Spleen (tissue), 11 donors: Measurements from ENCODE around the gene VEGFB. TPM values are rescaled to one million over a fixed set of nuclear protein-coding genes. Genes with fewer than 3 reads are reported as not detected.

ENCODE experiments used
- DNase-seq: peaks from one replicate; pipeline ENCODE4 v3.0.0-alpha.2; 2020
- H3K27ac ChIP-seq, 8 donors: fragments of 200-600 bp; sonication (generic) in 7 of 8; 1 replicate in 4 of 8; 2 replicates in 4 of 8; pipeline versions ENCODE4 v1.5.0 to v1.8.0; 2016 to 2021; ENCODE audit warnings: inconsistent platforms in 4 of 8, mild to moderate bottlenecking in 4 of 8, moderate library complexity in 1 of 8
- H3K27me3 ChIP-seq, 7 donors: fragments of 200-600 bp; sonication (generic) in 6 of 7; replicated peaks in 1 of 7; 1 replicate in 4 of 7; 2 replicates in 3 of 7; pipeline versions ENCODE4 v1.5.0 to v1.8.0; 2016 to 2021; ENCODE audit warnings: inconsistent platforms in 3 of 7, mild to moderate bottlenecking in 1 of 7
- H3K36me3 ChIP-seq, 6 donors: fragments of 200-600 bp; sonication (generic) in 5 of 6; 1 replicate in 4 of 6; 2 replicates in 2 of 6; pipeline versions ENCODE4 v1.5.0 to v1.8.0; 2016 to 2021; ENCODE audit warnings: inconsistent platforms in 2 of 6
- H3K4me1 ChIP-seq, 6 donors: fragments of 200-600 bp; sonication (generic) in 5 of 6; 1 replicate in 3 of 6; 2 replicates in 3 of 6; pipeline versions ENCODE4 v1.5.0 to v1.8.0; 2016 to 2021; ENCODE audit warnings: inconsistent platforms in 3 of 6
- H3K4me3 ChIP-seq, 8 donors: fragments of 200-600 bp; sonication (generic) in 7 of 8; 1 replicate in 4 of 8; 2 replicates in 4 of 8; pipeline versions ENCODE4 v1.5.0 to v1.8.0; 2016 to 2021; ENCODE audit warnings: inconsistent platforms in 4 of 8, mild to moderate bottlenecking in 4 of 8, moderate library complexity in 2 of 8
- H3K9me3 ChIP-seq, 8 donors: fragments of 200-600 bp; sonication (generic) in 7 of 8; 1 replicate in 4 of 8; 2 replicates in 4 of 8; pipeline versions ENCODE4 v1.5.0 to v1.8.0; 2016 to 2021; ENCODE audit warnings: inconsistent platforms in 4 of 8
- POLR2A ChIP-seq, 3 donors: fragments of 450-650 bp; IDR thresholded peaks; one replicate each; pipeline ENCODE4 v1.5.1; 2017; ENCODE audit warnings: antibody characterized with exemption in 3 of 3, mild to moderate bottlenecking in 1 of 3
- POLR2AphosphoS5 ChIP-seq, 3 donors: sonication (generic); formaldehyde crosslinking; IDR thresholded peaks; one replicate each; pipeline ENCODE4 v1.5.1; 2017; ENCODE audit warnings: antibody characterized with exemption in 3 of 3
- WGBS, 5 donors: extraction: QIAGEN DNeasy Blood & Tissue Kit in 3 of 5; methylation state at CpG; one replicate each; pipeline versions ENCODE4 v1.1.5 to v1.1.7; 2013 to 2018; 5-methylcytosine and 5-hydroxymethylcytosine counted together
- intact Hi-C: fragments of 100-400 bp; cut with DNase I; formaldehyde crosslinking; loops from one replicate; pipeline ENCODE4 v1.15.0; 2023; ENCODE audit warnings: low total_unique reads
- polyA plus RNA-seq, 3 donors: library from polyadenylated mRNA; stranded (reverse); fragments of 200-250 nt; gene quantifications; one replicate each; pipeline ENCODE4 v1.2.1, GENCODE V29; 2013
- total RNA-seq, 7 donors: library from RNA; depleted of rRNA in 3 of 7; stranded (reverse); fragments of >200 nt in 3 of 7; fragmentation: NEBNext Ultra II Directional in 4 of 7; extraction: Animal tissue kit (Norgen Biotek cat#: 25700) in 4 of 7; gene quantifications; one replicate each; pipeline versions ENCODE4 v1.1.0 to v1.2.1, GENCODE V29; 2016 to 2021
- TF ChIP-seq, protein P1 (sequence below), 11 experiments: fragments of 200-600 bp in 7 of 11; fragments of 450-650 bp in 4 of 11; sonication (generic) in 4 of 11; IDR thresholded peaks in 8 of 11; conservative IDR thresholded peaks in 3 of 11; 1 replicate in 7 of 11; 2 replicates in 4 of 11; pipeline versions ENCODE4 v1.4.0 to v1.8.0; 2016 to 2021; ENCODE audit warnings: antibody characterized with exemption in 11 of 11, inconsistent platforms in 4 of 11, mild to moderate bottlenecking in 1 of 11
- donor health status: healthy with polysubstance abuse.
- donor health status: DM: no; HTN: no; CAD: no; lungs with moderate emphysema.
- donor health status: DM: no; HTN: no; CAD: no.
- donor health status: Bipolar disorder and iron deficiency.
- donor health status: healthy.
- donor health status: DM: no; HTN: no; CAD: no.
- donor health status: DM: yes; HTN: yes; CAD: no.

VEGFB gene
- total and polyA plus RNA-seq, 10 donors = 38.3 to 103 (median 84.4) TPM

GRCh38 chr11:64268025-64268892 is 33.9 kb downstream of the VEGFB start:
- no peaks in the 10 kb centered on the region for H3K27me3 ChIP-seq
- WGBS, 5 donors = 26 to 42% (median 33%) methylated on average over 13 to 23 of the region's 23 CpGs
- peaks cover 0 to 44% (median 23%) of the 10 kb centered on the region in 6 donors for H3K36me3 ChIP-seq
- peak; percentile 38 to 69 (median 65) for TF ChIP-seq POLR2AphosphoS5 (IDR thresholded peaks at IDR 0.05)
- TF ChIP-seq, protein P1, sequence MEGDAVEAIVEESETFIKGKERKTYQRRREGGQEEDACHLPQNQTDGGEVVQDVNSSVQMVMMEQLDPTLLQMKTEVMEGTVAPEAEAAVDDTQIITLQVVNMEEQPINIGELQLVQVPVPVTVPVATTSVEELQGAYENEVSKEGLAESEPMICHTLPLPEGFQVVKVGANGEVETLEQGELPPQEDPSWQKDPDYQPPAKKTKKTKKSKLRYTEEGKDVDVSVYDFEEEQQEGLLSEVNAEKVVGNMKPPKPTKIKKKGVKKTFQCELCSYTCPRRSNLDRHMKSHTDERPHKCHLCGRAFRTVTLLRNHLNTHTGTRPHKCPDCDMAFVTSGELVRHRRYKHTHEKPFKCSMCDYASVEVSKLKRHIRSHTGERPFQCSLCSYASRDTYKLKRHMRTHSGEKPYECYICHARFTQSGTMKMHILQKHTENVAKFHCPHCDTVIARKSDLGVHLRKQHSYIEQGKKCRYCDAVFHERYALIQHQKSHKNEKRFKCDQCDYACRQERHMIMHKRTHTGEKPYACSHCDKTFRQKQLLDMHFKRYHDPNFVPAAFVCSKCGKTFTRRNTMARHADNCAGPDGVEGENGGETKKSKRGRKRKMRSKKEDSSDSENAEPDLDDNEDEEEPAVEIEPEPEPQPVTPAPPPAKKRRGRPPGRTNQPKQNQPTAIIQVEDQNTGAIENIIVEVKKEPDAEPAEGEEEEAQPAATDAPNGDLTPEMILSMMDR (IDR thresholded peaks at IDR 0.05 in 8 of 11, conservative IDR thresholded peaks at IDR 0.05 in 3 of 11) = peak in 2 of 11 experiments; percentile 17 to 25
- no peak for TF ChIP-seq POLR2A (IDR thresholded peaks at IDR 0.05)
- intact Hi-C loops = no loop called here
- peak overlapping the region; percentile 61 to 99 (median 90) for H3K4me3 ChIP-seq
- no peaks in the 10 kb centered on the region for H3K9me3 ChIP-seq
- H3K27ac ChIP-seq = peak overlapping the region; percentile 80 to 100 (median 98)
- peaks cover 27 to 56% (median 39%) of the 10 kb centered on the region in 6 donors for H3K4me1 ChIP-seq
- DNase-seq = peak; percentile 90

- peak overlapping the region; percentile 80 to 100 (median 98) for H3K27ac ChIP-seq
- peak; percentile 94 for DNase-seq
- TF ChIP-seq, protein P1 (IDR thresholded peaks at IDR 0.05 in 8 of 11, conservative IDR thresholded peaks at IDR 0.05 in 3 of 11) = no peak
- peak in 1 of 3 donors; percentile 32 for TF ChIP-seq POLR2A (IDR thresholded peaks at IDR 0.05)
- no peaks in the 10 kb centered on the region for H3K27me3 ChIP-seq
- peaks cover 0 to 36% (median 16%) of the 10 kb centered on the region in 6 donors for H3K36me3 ChIP-seq
- intact Hi-C loops = no loop called here
- WGBS, 5 donors = 1 to 5% (median 2%) methylated on average over 17 to 34 of the region's 34 CpGs
- peak overlapping the region; percentile 61 to 99 (median 90) for H3K4me3 ChIP-seq
- H3K4me1 ChIP-seq = peaks cover 27 to 56% (median 39%) of the 10 kb centered on the region in 6 donors
- no peaks in the 10 kb centered on the region for H3K9me3 ChIP-seq
Observed at GRCh38 chr11:64268893-64269539, 34.6 kb downstream of the VEGFB start.

GRCh38 chr11:64269540-64270220 is 35.3 kb downstream of the VEGFB start:
- no peaks in the 10 kb centered on the region for H3K27me3 ChIP-seq
- H3K36me3 ChIP-seq = peaks cover 0 to 30% (median 11%) of the 10 kb centered on the region in 6 donors
- H3K9me3 ChIP-seq = no peaks in the 10 kb centered on the region
- peak; percentile 97 to 99 (median 98) for TF ChIP-seq POLR2AphosphoS5 (IDR thresholded peaks at IDR 0.05)
- TF ChIP-seq, protein P1 (IDR thresholded peaks at IDR 0.05 in 8 of 11, conservative IDR thresholded peaks at IDR 0.05 in 3 of 11) = peak in 6 of 11 experiments; percentile 7 to 36 (median 22)
- TF ChIP-seq POLR2A (IDR thresholded peaks at IDR 0.05) = peak in 2 of 3 donors; percentile 25 to 33
- intact Hi-C loops = no loop called here
- 0 to 2% (median 0%) methylated on average over 20 to 58 of the region's 58 CpGs for WGBS, 5 donors
- peak; percentile 99 for DNase-seq
- peak overlapping the region; percentile 80 to 100 (median 98) for H3K27ac ChIP-seq
- peaks cover 27 to 56% (median 39%) of the 10 kb centered on the region in 6 donors for H3K4me1 ChIP-seq
- H3K4me3 ChIP-seq = peak overlapping the region; percentile 61 to 99 (median 90)
